Panc1 (cell line): Measurements from ENCODE around the gene SRSF7.

Source experiments
- SIN3A ChIP-seq: IDR thresholded peaks from 2 replicates; pipeline ENCODE4 v1.6.1; 2012; ENCODE audit warnings: low read depth, mild to moderate bottlenecking, low read length, moderate library complexity, borderline replicate concordance; ENCODE audit not compliant: insufficient read depth
- TCF7L2 ChIP-seq: IDR thresholded peaks from 2 replicates; pipeline ENCODE4 v1.6.1; 2011; ENCODE audit warnings: mild to moderate bottlenecking, low read depth, low read length, inconsistent platforms
- TF ChIP-seq, protein P1 (sequence below): fragments of 450-650 bp; IDR thresholded peaks from 2 replicates; pipeline ENCODE4 v1.5.1; 2017; ENCODE audit warnings: mild to moderate bottlenecking
- TF ChIP-seq, protein P2 (sequence below), 2 experiments: IDR thresholded peaks; 2 replicates each; pipeline ENCODE4 v1.6.1; 2011 to 2012; ENCODE audit warnings: low read depth in 2 of 2, control low read depth in 1 of 2, low read length in 1 of 2, mild to moderate bottlenecking in 1 of 2, moderate library complexity in 1 of 2; ENCODE audit not compliant: insufficient read depth in 1 of 2

DNA sequence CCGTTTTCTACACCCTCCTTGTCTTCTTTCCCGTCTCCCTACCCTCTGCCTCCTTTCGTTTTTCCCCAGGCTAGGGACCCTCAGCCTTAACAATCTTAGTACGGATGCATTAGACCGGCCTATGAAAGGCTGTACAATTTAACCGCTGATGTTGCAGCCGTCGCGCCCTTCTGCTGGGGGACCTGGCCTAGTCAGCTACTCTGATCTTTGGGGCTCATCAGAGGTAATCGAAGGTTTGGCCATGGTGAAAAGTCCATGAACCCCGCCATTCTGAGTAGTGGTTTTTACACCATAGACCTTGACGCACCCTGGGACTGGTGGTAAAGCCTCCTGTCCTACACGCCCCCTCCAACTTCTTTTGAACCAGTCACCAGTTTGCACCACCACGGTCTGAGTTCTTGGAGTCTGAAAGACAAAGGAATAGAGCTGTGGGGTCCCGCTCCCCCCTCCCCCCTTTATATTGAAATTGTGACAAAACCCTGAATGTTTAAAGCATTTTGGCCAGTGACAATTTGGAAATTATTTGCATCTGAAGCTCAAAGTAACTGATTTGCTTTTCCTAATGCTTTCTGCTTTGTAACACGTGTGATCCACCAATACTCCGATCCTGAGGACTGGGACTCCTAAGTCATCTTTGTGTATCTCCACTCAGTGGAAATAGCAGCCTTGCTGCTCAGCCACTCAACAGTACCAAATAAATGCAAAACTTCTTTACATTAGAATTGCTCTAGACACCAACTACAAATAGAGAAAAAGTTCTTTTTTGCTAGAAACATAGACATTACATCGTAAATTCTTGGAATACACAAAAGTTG, 642 bp upstream of the SRSF7 start:
- TF ChIP-seq, protein P1, sequence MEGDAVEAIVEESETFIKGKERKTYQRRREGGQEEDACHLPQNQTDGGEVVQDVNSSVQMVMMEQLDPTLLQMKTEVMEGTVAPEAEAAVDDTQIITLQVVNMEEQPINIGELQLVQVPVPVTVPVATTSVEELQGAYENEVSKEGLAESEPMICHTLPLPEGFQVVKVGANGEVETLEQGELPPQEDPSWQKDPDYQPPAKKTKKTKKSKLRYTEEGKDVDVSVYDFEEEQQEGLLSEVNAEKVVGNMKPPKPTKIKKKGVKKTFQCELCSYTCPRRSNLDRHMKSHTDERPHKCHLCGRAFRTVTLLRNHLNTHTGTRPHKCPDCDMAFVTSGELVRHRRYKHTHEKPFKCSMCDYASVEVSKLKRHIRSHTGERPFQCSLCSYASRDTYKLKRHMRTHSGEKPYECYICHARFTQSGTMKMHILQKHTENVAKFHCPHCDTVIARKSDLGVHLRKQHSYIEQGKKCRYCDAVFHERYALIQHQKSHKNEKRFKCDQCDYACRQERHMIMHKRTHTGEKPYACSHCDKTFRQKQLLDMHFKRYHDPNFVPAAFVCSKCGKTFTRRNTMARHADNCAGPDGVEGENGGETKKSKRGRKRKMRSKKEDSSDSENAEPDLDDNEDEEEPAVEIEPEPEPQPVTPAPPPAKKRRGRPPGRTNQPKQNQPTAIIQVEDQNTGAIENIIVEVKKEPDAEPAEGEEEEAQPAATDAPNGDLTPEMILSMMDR = no peak
- TF ChIP-seq, protein P2, sequence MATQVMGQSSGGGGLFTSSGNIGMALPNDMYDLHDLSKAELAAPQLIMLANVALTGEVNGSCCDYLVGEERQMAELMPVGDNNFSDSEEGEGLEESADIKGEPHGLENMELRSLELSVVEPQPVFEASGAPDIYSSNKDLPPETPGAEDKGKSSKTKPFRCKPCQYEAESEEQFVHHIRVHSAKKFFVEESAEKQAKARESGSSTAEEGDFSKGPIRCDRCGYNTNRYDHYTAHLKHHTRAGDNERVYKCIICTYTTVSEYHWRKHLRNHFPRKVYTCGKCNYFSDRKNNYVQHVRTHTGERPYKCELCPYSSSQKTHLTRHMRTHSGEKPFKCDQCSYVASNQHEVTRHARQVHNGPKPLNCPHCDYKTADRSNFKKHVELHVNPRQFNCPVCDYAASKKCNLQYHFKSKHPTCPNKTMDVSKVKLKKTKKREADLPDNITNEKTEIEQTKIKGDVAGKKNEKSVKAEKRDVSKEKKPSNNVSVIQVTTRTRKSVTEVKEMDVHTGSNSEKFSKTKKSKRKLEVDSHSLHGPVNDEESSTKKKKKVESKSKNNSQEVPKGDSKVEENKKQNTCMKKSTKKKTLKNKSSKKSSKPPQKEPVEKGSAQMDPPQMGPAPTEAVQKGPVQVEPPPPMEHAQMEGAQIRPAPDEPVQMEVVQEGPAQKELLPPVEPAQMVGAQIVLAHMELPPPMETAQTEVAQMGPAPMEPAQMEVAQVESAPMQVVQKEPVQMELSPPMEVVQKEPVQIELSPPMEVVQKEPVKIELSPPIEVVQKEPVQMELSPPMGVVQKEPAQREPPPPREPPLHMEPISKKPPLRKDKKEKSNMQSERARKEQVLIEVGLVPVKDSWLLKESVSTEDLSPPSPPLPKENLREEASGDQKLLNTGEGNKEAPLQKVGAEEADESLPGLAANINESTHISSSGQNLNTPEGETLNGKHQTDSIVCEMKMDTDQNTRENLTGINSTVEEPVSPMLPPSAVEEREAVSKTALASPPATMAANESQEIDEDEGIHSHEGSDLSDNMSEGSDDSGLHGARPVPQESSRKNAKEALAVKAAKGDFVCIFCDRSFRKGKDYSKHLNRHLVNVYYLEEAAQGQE (IDR thresholded peaks at IDR 0.05; ENCODE audit: insufficient read depth in 1 of 2, low read depth in 2 of 2, low read length in 1 of 2) = no peak
- TF ChIP-seq TCF7L2 = peak; percentile 25; the same call in 1 of the 2 replicates
- TF ChIP-seq SIN3A = no peak
